Activated naive CD4-positive, alpha-beta T cell treated with Interleukin-2 at 50 U/mL for 16 hours (primary cell): ENCODE measurements around the gene CACNA1G.

Experiments used
- DNase-seq: peaks from one replicate; pipeline ENCODE4 v3.0.0-alpha.2; 2020

CACNA1G gene

DNA sequence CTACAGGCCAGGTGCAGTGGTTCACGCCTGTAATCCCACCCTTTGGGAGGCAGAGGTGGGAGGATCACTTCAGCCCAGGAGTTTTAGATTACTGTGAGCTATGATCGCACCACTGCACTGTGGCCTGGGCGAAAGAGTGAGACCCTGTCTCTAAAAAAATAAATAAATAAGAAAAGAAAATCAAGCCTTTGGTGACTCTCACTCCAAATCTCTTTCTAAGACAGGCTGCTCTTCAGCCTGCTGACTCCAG lies 75.1 kb downstream of the CACNA1G start:
- no peak for DNase-seq

DNA sequence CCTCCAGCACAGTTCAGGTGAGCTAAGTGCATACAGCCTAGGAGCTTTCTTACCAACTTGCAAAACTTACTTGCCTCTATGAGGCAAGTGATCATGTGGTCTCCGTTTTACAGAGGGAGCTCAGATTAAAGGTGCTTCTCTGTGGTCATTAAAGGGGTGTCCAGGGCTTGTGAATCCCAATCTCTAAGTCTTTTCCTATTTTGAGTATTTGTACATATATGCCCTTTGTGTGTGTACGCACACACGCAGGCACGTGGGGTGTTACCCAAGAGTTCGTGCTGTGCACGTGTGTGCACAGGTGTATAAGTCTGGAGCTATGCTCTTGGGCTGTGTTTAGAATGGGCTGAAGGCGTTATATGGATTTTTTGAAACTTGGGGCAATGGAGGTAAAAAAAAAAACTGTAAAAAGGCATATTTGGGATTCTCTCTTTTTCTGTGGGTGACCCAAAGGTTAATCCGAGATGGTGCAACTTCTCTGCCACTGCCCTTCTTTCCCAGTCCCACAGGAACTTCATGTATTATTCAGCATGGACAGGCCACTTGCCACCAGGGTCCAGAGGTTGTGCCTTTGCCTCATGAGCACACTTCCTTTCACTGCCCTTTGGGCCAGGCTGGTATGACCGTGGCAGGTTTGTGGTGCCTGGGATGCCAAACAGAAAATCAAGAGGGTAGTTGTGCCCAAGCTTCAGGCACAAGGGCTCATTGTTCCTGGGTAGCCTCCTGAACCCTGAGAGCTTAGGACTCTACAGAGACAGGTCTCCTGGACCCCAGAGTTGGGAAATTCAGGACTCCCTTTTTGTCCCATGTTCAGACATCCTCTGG lies 75.7 kb downstream of the CACNA1G start:
- no peak for DNase-seq

DNA sequence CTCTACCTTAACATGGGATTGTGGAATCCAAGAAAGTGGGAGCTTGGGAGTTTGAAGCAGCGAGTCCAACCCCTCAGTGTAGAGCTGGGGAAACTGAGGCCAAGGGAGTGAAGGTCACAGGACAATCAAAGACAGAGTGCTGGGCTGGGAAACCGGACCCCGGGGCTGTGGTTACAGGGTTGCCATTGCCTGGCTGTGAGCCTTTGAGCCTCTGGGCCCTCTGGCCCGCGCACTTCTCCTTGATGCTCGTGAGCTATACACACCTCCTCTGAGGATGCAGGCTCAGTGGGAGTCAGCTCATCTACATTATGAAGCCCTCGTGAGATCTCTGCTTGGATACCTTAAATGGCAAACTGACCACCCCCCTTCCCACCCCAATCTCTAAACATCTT lies 76.3 kb downstream of the CACNA1G start:
- no peak for DNase-seq

DNA sequence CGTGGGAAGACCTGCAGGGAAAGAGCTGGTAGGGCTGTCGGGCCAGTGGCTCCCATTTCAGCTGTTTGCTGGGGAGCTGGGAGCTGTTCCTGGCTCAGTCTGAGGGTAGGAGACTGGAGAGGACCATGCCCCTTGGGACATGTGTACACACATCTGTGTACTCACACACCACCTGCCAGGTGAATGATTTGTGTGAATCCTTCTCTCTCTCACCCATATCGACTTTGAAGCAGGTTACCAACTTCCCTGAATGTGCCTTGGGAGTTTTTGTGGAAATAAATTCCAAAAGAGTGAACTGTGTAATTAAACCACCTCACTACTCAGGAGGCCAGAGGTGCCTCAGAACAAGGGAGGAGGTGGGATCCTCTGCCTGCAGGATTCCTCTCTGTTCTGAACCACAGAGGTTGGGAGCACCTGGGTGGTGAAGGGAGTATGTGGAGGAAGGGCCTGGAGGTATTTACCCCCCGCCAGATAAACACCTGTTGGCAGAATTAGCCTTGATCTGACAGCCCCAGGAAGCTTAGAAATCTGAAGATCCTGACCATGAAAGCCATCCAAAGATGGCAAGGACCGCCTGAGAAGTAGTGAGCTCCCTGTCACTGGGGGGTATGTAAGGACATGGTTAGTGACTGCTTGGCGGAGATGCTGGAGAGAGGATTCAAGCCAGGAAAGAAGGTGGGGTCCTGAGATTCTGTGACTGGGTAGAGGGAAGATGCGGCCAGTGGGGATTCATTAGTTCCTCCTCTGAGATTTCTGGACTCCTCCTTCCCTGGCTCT lies 77.5 kb downstream of the CACNA1G start:
- no peak for DNase-seq

DNA sequence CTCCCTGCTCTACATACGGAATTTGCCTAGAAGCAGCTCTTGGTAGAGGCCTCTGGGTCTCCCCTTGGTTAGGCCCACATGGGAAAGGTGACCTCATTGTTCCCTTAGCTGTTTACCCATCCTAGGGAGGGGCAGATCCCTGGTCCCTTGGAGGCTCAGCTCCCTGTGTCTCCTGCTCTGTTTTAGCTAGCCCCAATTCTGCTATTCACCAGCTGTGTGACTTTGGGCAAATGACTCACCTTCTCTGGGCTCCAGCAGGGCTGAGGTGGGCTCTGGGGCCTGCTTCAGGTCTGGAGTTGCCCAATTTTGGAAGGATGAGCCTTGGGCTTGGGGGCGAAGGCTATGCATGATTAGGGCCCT lies 78.1 kb downstream of the CACNA1G start:
- no peak for DNase-seq

DNA sequence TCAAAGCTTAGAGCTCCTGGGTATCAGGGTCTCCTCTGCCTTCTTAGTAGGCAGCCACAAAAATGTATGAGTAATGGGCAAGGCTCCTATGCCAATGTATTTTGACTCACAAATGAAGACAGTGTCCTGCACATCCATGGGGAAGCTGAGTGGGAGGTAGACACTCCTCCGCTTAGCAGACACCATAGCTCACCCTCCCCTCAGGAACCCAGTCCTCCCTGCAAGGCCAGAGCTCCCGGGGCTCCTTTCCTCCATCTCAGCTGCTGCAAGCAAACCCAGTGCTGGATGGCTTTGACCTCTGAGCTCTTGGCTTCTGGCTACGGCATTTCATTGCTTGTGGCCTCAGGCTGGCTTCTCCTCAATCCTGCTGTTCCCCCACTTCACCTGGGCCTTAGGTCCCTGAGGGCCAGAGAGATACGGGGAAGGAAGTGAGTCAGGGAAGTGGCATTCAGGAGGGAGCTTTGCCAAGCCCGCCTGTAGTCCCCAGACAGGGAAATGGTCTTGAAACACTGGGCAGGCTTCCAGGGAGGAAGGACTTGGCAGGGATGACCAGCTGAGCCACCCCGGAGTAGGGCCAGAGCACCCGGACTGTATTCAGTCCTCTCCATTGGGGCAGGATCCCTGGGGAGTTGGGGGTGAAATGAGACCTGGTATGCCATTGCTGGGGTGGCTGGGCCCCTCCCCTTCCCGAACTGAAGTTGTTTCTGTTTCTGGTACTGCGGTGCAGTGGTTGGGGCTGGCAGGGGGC lies 78.6 kb downstream of the CACNA1G start:
- no peak for DNase-seq

DNA sequence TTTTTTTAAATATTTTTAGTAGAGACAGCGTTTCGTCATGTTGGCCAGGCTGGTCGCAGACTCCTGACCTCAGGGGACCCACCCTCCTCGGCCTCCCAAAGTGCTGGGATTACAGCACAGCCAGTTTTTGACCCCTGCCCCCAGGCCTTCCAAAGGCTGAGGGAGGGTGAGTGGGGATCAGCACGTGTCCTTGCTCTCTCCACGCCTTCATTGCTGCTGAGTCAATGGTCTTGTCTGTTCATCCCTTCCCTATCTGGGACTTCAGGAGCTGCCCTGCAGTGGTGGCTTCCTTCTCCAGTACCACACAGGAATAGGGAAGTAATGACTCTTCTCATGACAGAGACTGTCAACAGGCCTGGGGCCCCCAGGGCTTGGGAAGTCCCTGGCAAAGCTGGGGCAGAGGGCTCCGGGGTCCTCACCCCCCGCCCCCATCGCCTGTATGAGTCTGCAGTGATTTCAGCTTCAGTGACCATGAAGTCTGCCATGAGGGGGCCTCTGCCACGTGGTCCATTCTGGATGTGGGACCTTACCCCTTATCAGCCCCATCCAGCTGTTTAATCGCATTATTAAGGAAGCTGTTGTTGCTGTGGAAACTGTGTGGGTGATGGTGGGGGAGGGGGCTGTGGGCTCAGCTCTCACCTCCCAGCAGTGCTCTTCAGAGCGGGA lies 80.3 kb downstream of the CACNA1G start:
- no peak for DNase-seq

DNA sequence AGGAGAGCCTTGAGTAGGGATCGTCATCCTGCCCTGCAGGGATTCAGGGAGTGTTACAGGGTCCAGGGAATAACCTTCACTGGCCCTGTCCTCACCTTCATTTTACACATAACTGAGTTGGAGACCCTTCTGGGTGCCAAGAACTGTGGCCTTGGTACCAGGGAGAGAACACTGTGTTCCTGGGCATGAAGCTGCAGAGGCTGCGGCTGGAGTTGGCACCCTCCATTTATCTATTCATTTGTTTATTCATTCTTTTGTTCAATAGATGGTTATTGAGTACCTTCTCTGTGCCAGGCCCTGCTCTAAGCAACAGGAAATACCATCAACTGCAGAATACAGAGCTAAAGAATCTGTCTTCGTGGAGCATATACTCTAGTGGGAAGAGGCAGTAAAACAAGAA lies 80.8 kb downstream of the CACNA1G start:
- no peak for DNase-seq

DNA sequence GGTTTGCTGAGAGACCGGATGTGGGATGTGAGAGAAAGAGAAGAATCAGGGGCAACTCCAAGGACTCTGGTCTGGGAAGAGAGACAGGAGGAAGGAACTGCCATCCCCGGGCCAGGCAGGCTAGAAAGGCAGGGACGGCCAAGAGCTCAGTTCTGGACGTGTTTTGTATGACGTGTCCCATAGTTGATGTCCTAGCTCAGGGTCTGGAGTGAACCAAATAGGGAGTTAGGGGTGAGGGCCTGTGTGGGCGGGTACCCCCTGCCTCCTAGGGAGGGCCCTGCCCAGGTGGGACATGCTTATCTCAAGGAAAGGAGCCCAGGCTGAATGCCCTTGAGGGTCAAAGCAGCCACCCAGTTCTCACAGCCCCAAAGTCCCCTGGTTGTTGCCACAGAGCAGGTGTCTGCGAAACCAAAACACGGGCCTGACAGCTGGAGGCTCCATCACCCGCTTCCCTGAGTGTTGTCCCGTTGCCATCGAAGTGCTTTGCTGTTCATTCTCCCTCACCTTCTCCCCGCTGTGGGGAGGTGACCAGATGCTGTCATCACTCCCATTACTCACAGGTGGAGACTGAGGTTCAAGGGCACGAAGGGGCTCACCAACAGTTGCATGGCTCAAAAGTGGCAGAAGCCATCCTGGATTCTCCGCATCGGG lies 81.7 kb downstream of the CACNA1G start:
- no peak for DNase-seq

DNA sequence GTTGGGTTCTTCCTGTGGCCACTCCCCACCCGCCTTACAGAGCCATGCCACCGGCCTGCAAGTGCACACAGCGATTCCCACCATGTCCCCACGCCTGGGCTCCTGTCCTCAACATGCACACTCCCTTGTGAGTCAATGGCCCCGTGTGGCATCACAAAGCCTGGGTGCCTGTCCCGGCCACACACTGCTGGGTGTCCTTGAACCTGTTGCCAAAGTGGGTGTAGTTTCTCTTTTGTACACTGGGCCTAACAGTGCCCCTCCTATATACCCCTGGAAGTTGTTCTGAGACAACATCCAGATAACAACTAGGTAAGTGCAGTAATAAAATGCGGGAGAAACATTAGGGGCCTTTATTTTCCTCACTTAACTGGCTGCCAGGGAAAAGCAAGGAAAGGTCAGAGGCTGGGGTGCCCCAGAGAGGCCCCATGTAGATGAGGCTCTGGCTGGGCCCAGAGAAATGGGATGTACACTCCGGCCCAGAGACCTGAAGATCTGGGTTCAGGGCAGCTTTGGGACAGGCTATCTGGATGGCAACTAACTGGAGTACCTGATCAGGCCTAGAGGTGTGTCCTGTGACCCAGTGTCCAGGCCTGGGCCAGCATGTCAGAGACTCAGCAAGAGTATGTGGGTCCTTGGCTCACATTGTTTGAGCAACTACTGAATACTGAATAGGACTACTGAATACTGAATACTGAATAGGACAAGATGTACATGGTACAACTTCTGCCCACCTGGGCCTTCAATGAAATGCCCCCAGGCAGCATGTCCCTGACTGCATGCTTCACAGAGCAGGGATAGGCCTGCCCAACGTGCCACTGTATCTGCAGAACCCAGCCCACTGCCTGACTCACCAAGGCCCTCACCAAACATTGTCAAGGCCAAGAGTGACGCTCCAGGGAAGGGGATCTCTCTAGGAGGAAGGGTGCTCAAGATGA lies 82.5 kb downstream of the CACNA1G start:
- no peak for DNase-seq

DNA sequence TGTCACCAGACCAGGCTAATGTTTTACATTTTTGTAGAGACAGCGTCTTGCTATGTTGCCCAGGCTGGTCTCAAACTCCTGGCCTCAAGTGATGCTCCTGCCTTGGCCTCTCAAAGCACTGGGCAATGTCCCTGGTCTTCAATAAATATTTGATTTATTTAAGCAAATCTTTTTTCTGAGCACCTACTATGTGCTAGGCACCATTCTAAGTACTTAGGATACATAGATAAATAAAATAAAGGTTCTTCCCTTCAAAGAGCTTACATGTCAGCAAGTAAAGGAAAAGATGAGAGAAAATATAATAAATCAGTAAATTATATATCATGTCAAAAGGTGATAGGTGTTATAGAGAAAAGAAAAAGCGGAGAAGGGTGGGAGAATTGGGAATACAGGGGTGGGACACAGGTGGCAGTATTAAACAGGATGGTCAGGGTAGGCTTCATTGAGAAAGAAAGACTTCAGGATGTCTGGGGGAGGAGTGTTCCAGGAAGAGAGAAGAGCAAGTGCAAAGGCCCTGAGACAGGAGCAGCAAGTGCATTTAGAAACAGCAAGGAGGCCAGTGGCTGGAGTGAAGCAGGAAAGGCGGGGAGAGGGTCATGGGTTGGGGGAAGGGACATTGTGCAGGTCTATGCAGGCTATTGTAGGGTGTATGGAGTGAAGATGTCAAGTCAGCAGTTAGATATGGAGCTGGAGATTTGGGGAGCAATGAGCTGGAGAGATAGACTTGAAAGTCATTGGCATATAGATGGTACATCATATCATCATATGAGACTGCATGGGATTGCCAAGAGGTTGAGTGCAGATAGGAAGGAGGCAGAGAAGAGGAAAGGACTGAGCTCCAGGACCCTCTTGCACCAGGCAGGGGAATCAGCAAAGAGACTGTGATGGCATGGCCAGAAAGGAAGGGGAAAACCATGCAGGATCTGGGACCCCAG lies 85.5 kb downstream of the CACNA1G start:
- DNase-seq: no peak

DNA sequence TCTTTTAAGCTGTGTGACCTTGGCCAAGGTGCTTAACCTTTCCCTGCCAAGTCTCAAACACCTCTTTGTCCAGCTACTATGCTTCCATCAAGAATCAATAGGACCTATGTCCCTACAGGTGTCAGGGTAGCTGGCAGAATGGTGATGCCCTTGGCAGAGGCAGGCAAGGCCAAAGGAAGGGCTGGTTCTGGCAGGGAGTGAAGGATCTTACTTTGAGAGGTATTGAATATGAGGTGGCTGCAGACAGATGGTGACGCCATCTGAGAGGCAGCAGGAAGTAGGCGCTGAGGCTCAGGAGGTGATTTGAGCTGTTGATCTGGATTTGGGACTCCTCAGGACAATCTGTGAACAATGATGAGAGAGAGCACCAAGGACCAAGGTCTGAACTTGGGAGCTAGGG lies 86.7 kb downstream of the CACNA1G start:
- no peak for DNase-seq

DNA sequence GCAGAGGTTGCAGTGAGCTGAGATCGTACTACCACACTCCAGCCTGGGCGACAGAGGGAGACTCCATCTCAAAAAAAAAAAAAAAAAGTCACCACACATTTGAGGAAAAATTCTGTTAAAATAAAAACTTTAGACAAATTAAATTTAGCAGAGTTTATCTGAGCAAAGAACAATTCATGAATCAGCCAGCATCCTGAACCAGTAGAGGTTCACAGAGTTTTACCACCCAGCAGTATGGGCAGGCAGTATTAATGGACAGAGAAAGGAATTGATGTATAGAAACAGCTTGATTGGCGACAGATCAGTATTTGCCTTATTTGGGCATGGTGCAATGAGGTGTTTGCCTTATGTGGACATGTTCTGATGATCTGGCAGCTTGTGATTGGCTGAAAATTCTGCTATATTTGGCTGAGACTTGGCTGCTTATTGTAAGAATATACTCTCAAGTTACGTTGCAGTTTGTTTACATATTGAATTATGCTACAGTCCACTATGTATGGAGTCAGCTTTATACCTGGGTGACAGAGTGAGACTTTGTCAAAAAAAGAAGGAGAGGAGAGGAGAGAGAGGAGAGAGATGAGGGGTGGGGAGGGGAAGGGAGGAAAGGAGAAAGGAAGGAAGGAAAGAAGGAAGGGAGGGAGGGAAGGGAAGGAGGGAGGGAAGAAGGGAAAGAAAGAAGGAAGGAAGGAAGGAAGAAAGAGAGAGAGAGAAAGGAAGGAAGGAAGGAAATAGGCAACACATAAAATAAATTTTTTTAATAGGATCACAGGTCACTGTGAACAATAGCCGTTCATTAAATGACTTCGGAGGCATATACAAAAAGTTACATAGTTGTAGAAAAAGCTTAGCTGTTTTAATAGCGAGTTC lies 88.8 kb downstream of the CACNA1G start:
- no peak for DNase-seq

DNA sequence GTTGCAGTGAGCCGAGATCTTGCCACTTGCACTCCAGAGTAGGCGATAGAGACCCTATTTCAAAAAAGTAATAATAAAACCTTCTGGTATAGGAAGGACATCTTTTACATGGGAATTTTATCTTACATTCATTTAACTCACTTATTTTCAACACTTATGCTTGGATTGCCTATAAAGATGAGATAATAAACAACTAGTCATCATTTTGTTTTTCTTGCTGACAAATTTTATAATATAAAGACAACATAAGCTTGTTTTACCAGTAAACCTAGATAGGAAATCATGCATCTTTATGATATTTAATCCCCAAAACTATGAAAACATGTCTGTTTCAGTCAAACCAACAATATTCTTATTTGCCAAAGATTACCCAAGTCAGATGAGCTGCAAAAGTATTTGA lies 91.1 kb downstream of the CACNA1G start:
- DNase-seq: no peak

DNA sequence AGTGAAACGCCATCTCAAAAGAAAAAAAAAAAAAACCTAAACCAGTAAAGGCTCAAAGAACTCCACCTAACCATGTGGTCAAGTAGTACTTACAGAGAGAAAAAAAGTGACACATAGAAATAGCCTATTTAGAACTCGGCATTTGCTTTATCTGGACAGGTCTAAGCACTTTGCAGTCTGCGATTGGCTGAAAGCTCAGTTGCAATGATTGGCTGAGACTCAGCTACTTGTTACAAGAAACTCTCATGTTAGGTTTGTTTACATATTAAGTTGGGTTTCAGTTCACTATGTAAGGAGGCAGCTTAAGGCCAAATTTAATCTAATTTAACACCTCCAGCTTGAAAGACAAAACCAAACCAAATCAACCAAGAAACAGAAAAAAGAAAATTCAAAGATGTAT lies 93.2 kb downstream of the CACNA1G start:
- DNase-seq: no peak

DNA sequence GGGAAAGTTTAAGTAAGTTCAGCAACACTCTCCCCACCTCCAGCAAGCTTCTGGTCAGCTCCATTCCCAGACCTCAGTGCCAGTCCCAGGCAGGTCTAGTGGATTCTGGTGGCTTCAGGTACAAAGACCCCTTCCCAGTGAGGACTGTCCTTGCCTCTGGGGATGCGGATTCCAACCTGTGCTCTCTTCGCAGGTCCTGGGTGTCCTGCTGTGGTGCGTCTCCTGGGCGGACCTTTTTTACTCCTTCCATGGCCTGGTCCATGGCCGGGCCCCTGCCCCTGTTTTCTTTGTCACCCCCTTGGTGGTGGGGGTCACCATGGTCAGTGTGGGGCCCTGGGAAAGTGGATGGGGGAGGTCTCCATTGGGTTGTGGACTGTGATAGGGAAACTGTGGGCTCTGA lies 96.0 kb downstream of the CACNA1G start:
- no peak for DNase-seq

DNA sequence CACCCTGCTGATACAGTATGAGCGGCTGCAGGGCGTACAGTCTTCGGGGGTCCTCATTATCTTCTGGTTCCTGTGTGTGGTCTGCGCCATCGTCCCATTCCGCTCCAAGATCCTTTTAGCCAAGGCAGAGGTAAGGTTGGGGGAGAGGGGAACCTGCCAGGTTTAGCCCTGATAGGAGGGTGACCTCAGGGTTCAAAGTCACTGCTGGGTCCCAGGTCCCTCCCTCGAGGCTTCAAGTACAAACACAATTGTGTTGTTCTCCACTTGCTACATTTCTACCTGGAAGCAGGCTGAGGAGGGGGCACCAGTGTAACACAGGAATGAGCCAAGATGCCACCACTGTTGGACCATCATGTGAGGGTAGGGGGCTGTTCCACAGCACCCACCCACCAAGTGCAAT lies 96.5 kb downstream of the CACNA1G start:
- DNase-seq: no peak

DNA sequence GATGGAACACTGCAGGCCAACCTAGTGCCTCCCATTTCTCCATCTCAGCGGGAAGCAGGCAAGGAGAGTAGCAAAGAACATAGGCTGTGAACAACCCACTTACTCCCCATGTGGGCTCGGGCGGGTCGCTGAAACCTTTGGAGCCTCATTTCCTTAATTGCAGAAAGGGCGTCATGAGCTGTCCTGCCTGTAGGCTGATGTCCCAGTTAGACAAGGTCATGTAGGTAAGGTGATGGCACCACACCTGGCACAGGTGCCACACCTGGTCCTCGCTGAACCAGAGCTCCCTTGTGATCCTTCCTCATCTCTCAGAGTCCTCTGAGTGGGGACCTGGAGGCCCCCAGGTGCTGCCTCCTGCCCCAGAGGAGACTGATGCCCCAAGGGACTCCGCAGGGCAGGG lies 97.1 kb downstream of the CACNA1G start:
- no peak for DNase-seq

DNA sequence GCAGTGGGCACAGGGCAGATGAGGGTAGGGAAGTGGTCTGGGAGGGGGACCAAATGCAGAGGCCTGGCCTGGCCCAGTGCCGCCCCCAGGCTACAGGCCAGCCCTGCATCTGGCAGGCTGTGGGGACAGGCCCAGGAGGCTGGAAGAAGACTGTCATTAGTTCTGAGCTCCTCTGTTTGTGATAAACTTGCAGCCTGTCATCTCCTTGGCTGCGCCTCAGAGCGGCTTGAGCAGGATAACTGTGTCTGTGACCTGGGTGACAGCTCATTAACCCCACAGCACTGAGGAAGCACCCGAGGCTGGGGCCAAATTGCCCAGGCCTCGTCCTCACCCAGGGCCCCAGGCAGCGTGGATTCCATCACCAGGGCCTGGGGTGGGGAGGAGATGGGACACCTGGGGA lies 98.1 kb downstream of the CACNA1G start:
- no peak for DNase-seq

DNA sequence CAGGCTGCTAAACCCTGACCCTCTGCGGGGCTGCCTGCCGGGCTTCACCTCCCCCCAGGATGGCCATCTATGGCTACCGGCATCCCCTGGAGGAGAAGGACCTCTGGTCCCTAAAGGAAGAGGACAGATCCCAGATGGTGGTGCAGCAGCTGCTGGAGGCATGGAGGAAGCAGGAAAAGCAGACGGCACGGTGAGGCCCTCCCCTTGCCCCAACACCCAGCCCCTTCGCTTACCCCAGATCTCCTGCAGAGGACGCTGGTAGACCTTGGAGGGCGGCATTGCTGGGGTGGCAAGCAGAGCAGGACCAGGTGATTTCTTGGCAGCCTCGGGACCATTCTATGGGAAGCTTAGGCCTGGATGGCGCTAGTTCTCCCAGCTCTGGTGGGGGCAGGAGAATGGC lies 98.7 kb downstream of the CACNA1G start:
- DNase-seq: no peak
